NCI-H2196 treated with DMSO at 0.1 percent for 48 hours (cell line): ENCODE measurements around the gene PIK3C2B.

Source experiments
- DNase-seq: peaks from one replicate; lab custom pipeline; 2025; ENCODE audit not compliant: unreplicated experiment; lab: John Stamatoyannopoulos, UW

The PIK3C2B gene

GRCh38 chr1:204463125-204464060, 31.2 kb downstream of the PIK3C2B start:
- no peak for DNase-seq

- no peak for DNase-seq
These were observed 32.4 kb downstream of the PIK3C2B start for GRCh38 chr1:204462229-204462561.

DNA sequence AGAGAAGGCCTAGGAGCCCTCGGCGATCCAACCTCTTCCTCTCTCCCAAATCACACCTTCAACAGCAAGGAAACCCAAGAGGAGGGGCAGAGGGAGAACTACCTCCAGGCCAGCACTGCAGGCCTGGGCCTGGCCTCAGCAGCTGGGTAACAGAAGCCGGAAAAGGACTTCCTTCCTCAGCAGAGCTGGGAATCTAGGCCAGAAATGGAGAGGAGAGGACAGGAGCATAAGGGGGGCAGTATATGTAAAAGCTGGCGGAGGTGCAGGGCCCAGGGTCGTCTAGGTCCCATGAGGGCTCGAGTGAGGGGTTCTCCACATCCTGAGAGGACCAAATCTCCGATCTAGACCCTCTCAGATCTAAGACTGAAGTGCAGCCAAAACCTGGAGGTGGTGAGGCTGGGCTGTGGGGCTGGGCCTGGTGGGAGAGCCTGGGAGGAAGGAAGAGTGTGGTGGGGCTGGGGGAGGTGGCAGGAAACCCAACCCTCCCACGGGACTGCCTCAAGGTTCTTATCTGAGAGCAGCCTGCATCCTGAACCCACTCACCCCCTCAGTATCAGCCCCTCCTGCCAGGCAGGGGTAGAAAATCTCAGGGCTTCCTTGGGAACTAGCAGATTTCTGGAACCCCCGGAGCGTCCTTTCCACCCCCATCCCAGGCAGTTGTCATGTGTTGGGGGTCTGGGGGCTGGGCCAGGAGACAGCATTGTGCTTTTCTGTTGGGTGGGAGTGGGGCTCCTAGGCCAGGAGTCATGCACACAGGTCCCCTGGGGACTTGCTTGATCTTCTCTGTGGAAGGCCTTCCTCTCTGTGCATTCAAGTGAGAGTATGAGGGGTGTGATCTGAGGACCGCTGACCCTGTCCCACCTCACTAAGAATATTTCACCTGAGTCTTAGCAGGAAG, 33.0 kb downstream of the PIK3C2B start:
- DNase-seq = no peak

DNA sequence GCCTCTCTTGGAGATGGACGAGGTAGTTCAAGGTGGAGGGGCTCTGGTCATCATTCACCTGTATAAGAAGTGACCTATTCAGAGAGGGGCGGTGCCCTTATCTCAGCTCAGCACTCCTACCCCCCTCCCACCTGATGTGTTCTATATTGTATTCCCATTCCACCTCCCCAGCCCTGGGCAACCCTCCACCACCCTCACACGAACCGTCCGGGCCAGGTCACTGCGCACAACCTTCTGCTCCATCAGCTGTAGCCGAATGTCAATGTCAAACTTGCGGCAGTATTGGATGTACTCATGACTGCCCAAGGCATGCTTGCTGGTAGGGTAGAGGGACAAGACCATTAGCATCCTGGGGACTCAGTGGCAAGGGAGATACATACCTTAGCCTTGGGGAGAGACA, 34.3 kb downstream of the PIK3C2B start:
- no peak for DNase-seq

DNA sequence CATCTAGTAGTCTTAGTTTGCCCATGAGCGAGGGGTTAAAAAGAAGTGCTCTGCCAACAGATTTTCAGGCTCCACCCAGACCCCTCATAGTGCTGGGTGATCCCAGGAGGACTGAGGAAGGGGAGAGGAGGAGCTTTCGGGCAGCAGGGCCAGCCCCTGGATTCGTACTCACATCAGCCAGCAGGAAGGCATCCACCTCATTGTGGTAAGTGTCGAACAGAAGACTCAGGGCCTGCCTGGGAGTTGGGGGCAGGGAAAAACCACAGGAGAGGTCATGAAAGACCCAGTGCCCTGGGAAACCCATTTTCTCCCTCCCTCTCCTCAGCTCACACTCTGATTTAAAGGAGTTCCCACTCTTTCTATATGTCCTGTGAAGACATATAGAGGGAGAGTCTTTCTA, 34.9 kb downstream of the PIK3C2B start:
- DNase-seq = no peak

- no peak for DNase-seq
These were observed 36.9 kb downstream of the PIK3C2B start for GRCh38 chr1:204457666-204458065.

GRCh38 chr1:204456826-204457442, 37.7 kb downstream of the PIK3C2B start:
- DNase-seq = no peak

DNA sequence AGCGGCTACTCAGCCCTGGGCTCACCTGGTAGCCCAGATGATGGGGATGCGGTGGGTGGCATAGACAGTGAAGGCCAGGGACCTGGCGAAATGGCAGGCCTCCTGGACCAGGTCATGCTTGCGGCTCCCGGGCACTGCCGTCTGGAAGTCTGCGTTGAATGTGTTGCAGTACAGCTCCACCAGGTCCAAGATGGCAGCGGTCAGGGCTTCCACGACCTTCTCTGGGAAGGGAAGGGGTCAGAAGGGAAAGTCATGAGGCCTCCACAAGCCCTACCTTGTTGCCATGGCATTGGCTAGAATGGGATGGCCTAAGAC, 38.8 kb downstream of the PIK3C2B start:
- no peak for DNase-seq

DNA sequence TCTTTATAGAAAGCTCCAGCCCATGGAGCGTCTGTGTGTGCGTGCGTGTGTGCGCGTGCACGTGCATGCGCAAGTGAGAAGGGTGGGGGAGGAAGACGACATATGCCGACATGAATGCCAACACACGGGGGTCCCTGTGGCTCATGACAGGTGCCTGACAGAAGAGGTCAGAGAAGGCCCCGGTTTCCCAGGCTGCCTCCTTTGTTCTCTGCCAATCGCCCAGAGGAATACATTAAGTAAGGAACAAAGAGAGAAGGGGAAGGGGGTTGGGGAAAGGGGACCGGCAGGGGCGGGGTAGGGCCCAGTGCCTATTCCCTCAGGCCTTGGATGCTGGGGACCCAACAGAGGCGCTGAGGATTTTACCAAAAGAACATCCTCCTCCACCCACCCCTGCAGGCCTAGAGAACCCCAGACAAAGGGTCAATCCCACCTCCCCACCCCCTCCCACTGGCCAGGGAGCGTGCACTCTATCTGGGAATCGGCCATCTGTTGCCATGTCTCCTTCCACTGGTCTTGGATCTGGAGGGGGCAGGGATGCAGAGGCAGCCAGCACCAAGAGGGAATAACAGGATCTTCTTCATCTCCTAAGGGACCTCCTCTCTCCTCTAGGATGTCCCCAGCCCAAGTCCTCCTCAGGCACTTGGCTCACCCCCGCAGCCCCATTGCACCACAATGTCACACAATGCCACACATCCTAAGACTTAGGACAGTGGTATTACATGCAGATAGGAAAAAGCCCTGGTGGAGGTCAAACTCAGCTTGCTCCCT, 39.4 kb downstream of the PIK3C2B start:
- DNase-seq = no peak

DNA sequence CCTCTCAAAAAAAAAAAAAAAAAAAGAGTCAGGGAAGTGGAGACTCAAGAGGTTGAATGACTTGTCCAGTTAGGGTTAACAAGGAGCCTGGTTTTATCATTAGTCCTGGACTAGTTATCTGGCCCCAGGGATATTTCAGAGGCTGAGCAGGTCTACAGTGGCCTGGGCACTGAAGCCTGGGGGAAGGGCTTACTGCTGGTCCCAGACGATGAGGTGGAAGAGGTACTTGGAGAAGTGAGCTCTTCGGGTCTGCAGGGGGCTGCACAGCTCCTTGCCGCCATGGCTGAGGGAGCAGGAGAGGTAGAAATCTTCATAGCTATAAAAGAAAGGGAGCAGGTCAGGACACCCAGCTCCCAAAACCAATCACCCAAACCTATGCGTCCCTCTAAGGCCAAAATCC, 40.1 kb downstream of the PIK3C2B start:
- no peak for DNase-seq

DNA sequence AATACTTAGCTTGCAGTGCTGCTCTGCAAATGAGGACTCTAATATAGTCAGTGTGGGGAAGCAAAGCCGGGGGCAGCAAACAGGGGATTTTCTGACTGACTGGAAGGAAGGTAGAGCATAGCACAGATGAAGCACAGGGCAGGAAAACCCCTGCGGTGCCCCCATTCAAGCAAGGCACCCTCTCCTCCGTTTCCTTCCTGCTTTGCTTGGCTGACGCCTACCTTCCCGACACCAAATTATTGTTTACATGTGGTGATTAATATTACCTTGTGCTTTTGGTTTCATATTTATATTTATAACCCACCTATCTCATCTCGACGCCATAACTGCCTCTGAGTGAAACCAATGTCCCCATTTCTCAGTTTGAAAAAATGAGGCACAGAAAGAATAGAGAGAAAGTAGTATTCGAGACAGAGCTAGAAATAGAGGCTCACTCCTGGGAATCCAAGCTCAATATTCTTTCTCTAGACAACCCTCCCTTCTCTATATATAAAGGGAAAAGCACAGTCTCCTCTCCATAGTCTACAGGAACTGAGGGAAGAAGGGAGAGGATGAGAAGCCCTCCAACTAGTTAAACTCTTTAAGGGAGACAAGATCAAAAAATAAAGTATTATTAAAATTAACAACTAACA, 41.3 kb downstream of the PIK3C2B start:
- DNase-seq = no peak

GRCh38 chr1:204451352-204452124, 43.1 kb downstream of the PIK3C2B start:
- no peak for DNase-seq

DNA sequence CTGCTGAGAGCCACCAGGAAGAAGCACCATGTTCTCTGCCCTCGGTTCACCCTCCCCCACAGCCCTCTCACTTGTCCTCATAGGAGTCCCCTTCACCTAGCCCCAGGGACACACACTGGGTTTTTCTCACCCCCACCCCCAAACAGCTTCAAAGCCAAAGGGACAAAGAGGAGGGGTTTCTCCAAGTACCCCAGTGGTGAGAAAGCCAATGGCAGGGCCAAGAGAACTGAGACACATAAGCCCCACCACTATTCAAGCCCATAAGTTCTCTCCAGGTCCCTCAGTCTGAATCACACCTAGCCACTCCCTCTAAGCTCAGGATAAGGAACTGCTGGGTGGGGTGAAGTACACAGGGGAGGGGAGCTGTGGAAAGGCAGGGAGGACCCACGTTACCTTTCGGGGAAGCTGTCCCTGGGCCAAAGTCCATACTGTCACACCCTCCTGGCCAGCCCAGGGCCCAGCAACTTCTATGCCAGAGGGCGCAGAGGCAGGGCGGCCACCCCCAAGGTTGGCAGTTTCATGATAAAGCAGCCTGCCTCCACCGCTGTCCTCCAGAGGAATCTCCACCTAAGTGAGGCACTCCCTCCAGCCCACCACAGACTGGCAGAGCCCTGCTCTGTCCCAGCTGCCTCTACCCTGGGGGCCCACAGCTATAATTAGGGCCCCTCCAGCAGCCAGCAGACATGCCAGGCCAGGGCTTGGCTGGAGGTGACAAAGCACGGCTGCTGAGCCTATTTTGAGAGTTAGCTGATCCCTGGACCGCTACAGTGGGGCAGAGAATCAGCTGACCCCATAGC, 43.9 kb downstream of the PIK3C2B start:
- DNase-seq = no peak

- DNase-seq = no peak
These were observed 44.8 kb downstream of the PIK3C2B start for GRCh38 chr1:204449678-204450280.

DNA sequence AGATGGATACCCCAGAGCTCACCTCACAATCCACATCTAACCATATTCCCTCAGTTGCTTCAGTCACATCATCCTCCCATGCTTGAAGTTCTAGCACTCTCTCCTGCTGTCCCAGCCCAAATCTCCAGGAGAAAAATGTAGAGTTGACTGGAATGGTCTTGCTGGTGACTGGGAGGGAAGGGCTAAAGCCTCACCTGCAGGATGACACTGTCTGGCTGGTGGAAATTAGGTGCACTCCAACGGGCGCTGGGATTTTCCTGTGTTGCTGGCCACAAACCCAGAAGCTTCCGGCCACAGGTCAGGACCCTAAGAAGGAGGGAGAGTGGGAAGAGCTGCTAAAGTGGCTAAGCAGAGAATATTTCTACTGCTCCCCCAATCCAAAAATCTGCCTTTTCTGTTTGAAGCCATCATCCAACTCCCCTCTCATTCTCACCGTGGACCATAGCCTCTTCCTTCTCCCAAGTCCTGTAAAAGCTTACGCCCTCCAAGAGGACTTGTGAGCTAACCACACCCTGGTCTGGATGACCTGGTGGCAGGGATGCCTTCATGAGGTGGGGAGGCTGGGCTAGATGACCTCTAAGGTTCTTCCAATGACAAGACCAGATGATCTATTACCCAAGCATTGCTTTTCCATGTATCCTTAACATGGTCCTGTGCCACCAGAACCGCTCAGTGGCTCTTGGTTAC, 45.5 kb downstream of the PIK3C2B start:
- no peak for DNase-seq

DNA sequence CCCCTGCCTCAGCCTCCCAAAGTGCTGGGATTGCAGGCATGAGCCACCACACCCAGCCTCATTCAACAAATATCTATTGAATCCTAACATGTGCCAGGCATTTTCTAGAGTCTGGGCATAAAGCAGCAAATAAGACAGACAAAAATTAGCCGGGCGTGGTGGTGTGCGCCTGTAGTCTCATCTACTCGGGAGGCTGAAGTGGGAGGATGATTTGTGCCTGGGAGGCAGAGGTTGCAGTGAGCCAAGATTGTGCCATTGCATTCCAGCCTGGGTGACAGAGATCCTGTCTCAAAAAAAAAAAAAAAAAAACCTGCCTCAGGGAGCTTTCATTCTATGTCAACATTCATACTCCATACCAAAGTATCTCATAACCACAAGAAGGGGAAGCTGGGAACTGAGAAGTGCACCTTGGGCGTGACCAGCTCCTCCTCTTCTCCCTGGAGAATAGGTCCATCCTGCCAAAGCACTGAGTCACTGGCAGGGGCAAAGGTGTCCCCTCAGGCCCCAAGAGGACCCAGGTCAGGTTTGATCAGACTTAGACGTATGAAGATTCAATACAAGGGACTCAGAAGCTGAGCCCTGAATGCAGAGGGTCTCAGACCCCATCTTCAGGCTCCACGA, 46.2 kb downstream of the PIK3C2B start:
- DNase-seq = no peak

DNA sequence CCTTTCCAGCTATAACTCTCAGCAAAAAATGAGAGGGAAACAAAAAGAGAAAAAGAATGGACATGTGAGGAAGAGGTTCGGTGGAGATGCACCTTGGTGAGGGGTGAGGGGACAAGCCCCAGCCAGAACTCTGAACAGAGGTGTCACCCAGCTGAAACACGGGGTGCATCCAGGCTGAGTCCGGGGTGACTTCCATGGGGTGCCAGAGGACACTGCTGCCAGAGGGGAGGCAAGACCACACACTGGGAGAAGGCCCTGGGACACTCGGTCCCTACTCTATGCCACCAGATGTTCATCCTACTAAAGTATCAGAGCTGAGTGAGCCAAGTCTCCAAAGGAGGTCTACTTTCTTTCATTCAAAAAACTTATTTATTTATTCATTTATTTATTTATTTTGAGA, 46.9 kb downstream of the PIK3C2B start:
- no peak for DNase-seq

DNA sequence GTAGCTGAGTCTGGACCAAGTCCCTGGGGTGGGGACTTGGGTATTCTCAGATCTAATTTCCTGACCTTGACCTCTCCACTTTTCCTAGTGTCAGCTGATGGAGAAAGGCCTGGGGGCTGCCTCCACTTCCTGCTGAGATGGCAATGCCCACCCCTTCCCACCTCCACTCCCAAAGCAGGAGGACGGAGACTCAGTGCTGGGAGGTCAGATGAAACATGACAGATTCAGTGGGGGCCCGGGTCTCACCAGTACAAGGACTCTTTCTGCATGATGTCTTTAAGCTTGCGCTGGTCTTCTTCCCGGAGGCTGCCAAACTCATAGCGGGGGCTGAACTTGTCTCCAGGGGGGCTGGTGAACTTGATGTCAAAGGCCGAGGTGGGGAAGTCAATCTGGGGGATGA, 47.4 kb downstream of the PIK3C2B start:
- DNase-seq = no peak
